IPS-NIHi11 (cell line): ENCODE data around the gene FAM169A.
A peak's percentile ranks its signal among the peaks of the same experiment; 100 is the strongest.
"Not testable (repeated sequence)": the region's sequence is repeated elsewhere in the genome, so short reads cannot be mapped to it uniquely, and the experiment has no call there.

Experiments used
- DNase-seq: peaks from one replicate; pipeline ENCODE4 v3.0.0; 2012; ENCODE audit warnings: mixed read lengths, low spot score

FAM169A gene

GRCh38 chr5:74870299-74871067 lies 4.3 kb upstream of the FAM169A start:
- no peak for DNase-seq

GRCh38 chr5:74869414-74869813 lies 3.2 kb upstream of the FAM169A start:
- DNase-seq = not testable (repeated sequence)

GRCh38 chr5:74866596-74867162 lies 492 bp upstream of the FAM169A start:
- DNase-seq = peak; percentile 46

- no peak for DNase-seq
Observed at GRCh38 chr5:74865256-74865803, 857 bp downstream of the FAM169A start.

- DNase-seq = no peak
Observed at GRCh38 chr5:74864823-74865222, 1.4 kb downstream of the FAM169A start.

- DNase-seq = no peak
Observed at GRCh38 chr5:74863726-74864125, 2.5 kb downstream of the FAM169A start.

GRCh38 chr5:74862221-74862620 lies 4.0 kb downstream of the FAM169A start:
- DNase-seq = no peak

GRCh38 chr5:74856975-74857374 lies 9.2 kb downstream of the FAM169A start:
- DNase-seq = not testable (repeated sequence)

GRCh38 chr5:74853256-74853655 lies 12.9 kb downstream of the FAM169A start:
- DNase-seq = no peak

GRCh38 chr5:74851684-74852353 lies 14.4 kb downstream of the FAM169A start:
- no peak for DNase-seq

GRCh38 chr5:74850789-74851425 lies 15.3 kb downstream of the FAM169A start:
- DNase-seq = no peak

GRCh38 chr5:74850030-74850429 lies 16.2 kb downstream of the FAM169A start:
- DNase-seq = no peak

GRCh38 chr5:74848553-74849025 lies 17.6 kb downstream of the FAM169A start:
- DNase-seq = no peak

- DNase-seq = no peak
Observed at GRCh38 chr5:74839229-74839628, 27.0 kb downstream of the FAM169A start.

GRCh38 chr5:74838262-74838661 lies 27.9 kb downstream of the FAM169A start:
- DNase-seq = no peak

GRCh38 chr5:74837115-74837514 lies 29.1 kb downstream of the FAM169A start:
- DNase-seq = no peak

GRCh38 chr5:74833537-74834266 lies 32.5 kb downstream of the FAM169A start:
- no peak for DNase-seq

GRCh38 chr5:74829413-74829812 lies 36.8 kb downstream of the FAM169A start:
- no peak for DNase-seq

GRCh38 chr5:74822288-74822687 lies 43.9 kb downstream of the FAM169A start:
- DNase-seq = no peak

- no peak for DNase-seq
Observed at GRCh38 chr5:74816875-74817274, 49.3 kb downstream of the FAM169A start.

- no peak for DNase-seq
Observed at GRCh38 chr5:74810915-74811314, 55.3 kb downstream of the FAM169A start.

GRCh38 chr5:74801941-74802340 lies 64.2 kb downstream of the FAM169A start:
- DNase-seq = no peak
